K562 (cell line): ENCODE results near the gene BRPF1. TPM values are rescaled to one million over a fixed set of nuclear protein-coding genes. Genes with fewer than 3 reads are reported as not detected.
A peak's percentile ranks its signal among the peaks of the same experiment; 100 is the strongest.

ENCODE experiments used
- CBFA2T2 ChIP-seq: fragments of 450-650 bp; conservative IDR thresholded peaks from 2 replicates; pipeline ENCODE4 v1.6.1; 2017; ENCODE audit warnings: mild to moderate bottlenecking
- ERF ChIP-seq: fragments of 450-650 bp; formaldehyde crosslinking; IDR thresholded peaks from 2 replicates; pipeline ENCODE4 v1.4.0; 2020; ENCODE audit warnings: mild to moderate bottlenecking, mixed read lengths
- HDAC1 ChIP-seq, 2 experiments: fragments of 450-650 bp; IDR thresholded peaks; 2 replicates each; pipeline ENCODE4 v1.6.1; 2016 to 2017; ENCODE audit warnings: inconsistent platforms in 1 of 2, mild to moderate bottlenecking in 1 of 2, moderate library complexity in 1 of 2
- HDAC8 ChIP-seq: fragments of 450-650 bp; IDR thresholded peaks from 2 replicates; pipeline ENCODE4 v1.6.1; 2016; ENCODE audit warnings: mild to moderate bottlenecking, missing genetic modification characterization, moderate library complexity, missing compliant biosample characterization
- NR4A1 ChIP-seq, 2 experiments: fragments of 250-450 bp in 1 of 2; fragments of 450-650 bp in 1 of 2; sonication (Bioruptor Pico) in 1 of 2; IDR thresholded peaks; 2 replicates each; pipeline versions ENCODE4 v1.4.0 to v1.6.1; 2016 to 2020; ENCODE audit warnings: mild to moderate bottlenecking in 2 of 2, missing compliant biosample characterization in 1 of 2, missing genetic modification characterization in 1 of 2, moderate library complexity in 1 of 2
- POLR3G ChIP-seq: IDR thresholded peaks from 2 replicates; pipeline ENCODE4 v1.6.1; 2011; ENCODE audit not compliant: insufficient read length, insufficient replicate concordance; ENCODE audit errors: extremely low read depth
- TAF1 ChIP-seq: IDR thresholded peaks from 2 replicates; pipeline ENCODE4 v1.6.1; 2011; ENCODE audit warnings: mild to moderate bottlenecking, low read length, moderate library complexity; ENCODE audit not compliant: insufficient read depth, control insufficient read depth, severe bottlenecking; ENCODE audit errors: extremely low read depth
- ZNF77 ChIP-seq: fragments of 250-450 bp; sonication (Bioruptor Pico); IDR thresholded peaks from 2 replicates; pipeline ENCODE4 v1.5.0; 2020
- polyA plus RNA-seq, 8 experiments: library from polyadenylated mRNA; depleted of rRNA in 4 of 8; stranded (reverse) in 5 of 8; unstranded in 3 of 8; fragments of >200 nt; fragmentation: Nextera tagmentation in 2 of 8; fragmentation: Illumina TruSeq in 1 of 8; extraction: Ambion mirVana in 2 of 8; extraction: Trizol in 1 of 8; gene quantifications; 2 replicates each; pipeline versions ENCODE4 v1.2.1 to v1.2.3, GENCODE V29; 2011 to 2014; ENCODE audit warnings: inconsistent platforms in 1 of 8, missing spikeins in 1 of 8
- total RNA-seq, 7 experiments: library from RNA; depleted of rRNA in 6 of 7; stranded (reverse); fragments of >200 nt in 6 of 7; fragmentation: Illumina TruSeq in 2 of 7; extraction: Trizol in 2 of 7; gene quantifications; 2 replicates each; pipeline versions ENCODE4 v1.2.1 to v1.2.3, GENCODE V29; 2011 to 2021; ENCODE audit warnings: low replicate concordance in 1 of 7
- TF ChIP-seq, protein P1 (sequence below): sonication (generic); formaldehyde crosslinking; IDR thresholded peaks from 2 replicates; pipeline ENCODE4 v1.8.0; 2023; ENCODE audit warnings: mild to moderate bottlenecking, missing genetic modification reagents
- TF ChIP-seq, protein P2 (sequence below), 2 experiments: fragments of 450-650 bp; conservative IDR thresholded peaks; 2 replicates each; pipeline ENCODE4 v1.6.1; 2017; ENCODE audit warnings: mild to moderate bottlenecking in 2 of 2, moderate library complexity in 2 of 2
- TF ChIP-seq, protein P3 (sequence below): fragments of 450-650 bp; IDR thresholded peaks from 2 replicates; pipeline ENCODE4 v1.6.1; 2017; ENCODE audit warnings: antibody characterized with exemption, mild to moderate bottlenecking
- TF ChIP-seq, protein P4 (sequence below): fragments of 250-450 bp; sonication (Bioruptor Pico); IDR thresholded peaks from 2 replicates; pipeline ENCODE4 v1.5.1; 2021; ENCODE audit warnings: mild to moderate bottlenecking

The BRPF1 gene
- total and polyA plus RNA-seq, 9 of the 15 experiments (the other 6 are each of a cell fraction or from before 2014, with no cell fraction given) = 1.1 to 40.2 (median 23.5) TPM

DNA sequence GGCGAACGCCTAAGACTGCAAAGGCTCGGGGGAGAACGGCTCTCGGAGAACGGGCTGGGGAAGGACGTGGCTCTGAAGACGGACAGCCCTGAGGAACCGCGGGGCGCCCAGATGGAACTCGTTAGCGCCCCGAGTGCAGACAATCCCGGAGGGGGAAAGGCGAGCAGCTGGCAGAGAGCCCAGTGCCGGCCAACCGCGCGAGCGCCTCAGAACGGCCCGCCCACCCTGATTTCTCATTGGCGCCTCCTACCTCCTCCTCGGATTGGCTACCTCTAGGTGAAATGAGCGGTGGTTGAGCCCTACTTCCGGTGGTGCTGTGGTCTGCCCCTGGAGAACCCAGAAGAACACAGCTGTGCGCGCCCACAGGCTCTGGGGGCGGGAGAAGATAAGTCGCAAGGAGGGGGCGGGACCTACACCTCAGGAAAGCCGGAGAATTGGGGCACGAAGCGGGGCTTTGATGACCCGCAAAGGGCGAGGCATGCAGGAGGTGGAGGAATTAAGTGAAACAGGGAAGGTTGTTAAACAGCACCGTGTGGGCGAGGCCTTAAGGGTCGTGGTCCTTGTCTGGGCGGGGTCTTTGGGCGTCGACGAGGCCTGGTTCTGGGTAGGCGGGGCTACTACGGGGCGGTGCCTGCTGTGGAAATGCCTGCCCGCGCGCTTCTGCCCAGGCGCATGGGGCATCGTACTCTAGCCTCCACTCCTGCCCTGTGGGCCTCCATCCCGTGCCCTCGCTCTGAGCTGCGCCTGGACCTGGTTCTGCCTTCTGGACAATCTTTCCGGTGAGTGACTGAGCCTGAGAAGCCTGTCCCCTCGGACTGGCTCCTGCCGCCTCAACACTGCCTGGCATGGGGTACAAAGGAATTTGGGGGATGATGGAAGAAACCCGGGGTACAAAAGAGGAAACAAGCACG is 18.4 kb downstream of the BRPF1 start, which contains the start of gene OGG1 (continued):
- TF ChIP-seq, protein P1, sequence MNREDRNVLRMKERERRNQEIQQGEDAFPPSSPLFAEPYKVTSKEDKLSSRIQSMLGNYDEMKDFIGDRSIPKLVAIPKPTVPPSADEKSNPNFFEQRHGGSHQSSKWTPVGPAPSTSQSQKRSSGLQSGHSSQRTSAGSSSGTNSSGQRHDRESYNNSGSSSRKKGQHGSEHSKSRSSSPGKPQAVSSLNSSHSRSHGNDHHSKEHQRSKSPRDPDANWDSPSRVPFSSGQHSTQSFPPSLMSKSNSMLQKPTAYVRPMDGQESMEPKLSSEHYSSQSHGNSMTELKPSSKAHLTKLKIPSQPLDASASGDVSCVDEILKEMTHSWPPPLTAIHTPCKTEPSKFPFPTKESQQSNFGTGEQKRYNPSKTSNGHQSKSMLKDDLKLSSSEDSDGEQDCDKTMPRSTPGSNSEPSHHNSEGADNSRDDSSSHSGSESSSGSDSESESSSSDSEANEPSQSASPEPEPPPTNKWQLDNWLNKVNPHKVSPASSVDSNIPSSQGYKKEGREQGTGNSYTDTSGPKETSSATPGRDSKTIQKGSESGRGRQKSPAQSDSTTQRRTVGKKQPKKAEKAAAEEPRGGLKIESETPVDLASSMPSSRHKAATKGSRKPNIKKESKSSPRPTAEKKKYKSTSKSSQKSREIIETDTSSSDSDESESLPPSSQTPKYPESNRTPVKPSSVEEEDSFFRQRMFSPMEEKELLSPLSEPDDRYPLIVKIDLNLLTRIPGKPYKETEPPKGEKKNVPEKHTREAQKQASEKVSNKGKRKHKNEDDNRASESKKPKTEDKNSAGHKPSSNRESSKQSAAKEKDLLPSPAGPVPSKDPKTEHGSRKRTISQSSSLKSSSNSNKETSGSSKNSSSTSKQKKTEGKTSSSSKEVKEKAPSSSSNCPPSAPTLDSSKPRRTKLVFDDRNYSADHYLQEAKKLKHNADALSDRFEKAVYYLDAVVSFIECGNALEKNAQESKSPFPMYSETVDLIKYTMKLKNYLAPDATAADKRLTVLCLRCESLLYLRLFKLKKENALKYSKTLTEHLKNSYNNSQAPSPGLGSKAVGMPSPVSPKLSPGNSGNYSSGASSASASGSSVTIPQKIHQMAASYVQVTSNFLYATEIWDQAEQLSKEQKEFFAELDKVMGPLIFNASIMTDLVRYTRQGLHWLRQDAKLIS = peak; percentile 91
- no peak for TF ChIP-seq POLR3G
- no peak for TF ChIP-seq CBFA2T2
- TF ChIP-seq, protein P2, sequence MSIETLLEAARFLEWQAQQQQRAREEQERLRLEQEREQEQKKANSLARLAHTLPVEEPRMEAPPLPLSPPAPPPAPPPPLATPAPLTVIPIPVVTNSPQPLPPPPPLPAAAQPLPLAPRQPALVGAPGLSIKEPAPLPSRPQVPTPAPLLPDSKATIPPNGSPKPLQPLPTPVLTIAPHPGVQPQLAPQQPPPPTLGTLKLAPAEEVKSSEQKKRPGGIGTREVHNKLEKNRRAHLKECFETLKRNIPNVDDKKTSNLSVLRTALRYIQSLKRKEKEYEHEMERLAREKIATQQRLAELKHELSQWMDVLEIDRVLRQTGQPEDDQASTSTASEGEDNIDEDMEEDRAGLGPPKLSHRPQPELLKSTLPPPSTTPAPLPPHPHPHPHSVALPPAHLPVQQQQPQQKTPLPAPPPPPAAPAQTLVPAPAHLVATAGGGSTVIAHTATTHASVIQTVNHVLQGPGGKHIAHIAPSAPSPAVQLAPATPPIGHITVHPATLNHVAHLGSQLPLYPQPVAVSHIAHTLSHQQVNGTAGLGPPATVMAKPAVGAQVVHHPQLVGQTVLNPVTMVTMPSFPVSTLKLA (conservative IDR thresholded peaks at IDR 0.05) = peak; percentile 76 to 89
- TF ChIP-seq, protein P3, sequence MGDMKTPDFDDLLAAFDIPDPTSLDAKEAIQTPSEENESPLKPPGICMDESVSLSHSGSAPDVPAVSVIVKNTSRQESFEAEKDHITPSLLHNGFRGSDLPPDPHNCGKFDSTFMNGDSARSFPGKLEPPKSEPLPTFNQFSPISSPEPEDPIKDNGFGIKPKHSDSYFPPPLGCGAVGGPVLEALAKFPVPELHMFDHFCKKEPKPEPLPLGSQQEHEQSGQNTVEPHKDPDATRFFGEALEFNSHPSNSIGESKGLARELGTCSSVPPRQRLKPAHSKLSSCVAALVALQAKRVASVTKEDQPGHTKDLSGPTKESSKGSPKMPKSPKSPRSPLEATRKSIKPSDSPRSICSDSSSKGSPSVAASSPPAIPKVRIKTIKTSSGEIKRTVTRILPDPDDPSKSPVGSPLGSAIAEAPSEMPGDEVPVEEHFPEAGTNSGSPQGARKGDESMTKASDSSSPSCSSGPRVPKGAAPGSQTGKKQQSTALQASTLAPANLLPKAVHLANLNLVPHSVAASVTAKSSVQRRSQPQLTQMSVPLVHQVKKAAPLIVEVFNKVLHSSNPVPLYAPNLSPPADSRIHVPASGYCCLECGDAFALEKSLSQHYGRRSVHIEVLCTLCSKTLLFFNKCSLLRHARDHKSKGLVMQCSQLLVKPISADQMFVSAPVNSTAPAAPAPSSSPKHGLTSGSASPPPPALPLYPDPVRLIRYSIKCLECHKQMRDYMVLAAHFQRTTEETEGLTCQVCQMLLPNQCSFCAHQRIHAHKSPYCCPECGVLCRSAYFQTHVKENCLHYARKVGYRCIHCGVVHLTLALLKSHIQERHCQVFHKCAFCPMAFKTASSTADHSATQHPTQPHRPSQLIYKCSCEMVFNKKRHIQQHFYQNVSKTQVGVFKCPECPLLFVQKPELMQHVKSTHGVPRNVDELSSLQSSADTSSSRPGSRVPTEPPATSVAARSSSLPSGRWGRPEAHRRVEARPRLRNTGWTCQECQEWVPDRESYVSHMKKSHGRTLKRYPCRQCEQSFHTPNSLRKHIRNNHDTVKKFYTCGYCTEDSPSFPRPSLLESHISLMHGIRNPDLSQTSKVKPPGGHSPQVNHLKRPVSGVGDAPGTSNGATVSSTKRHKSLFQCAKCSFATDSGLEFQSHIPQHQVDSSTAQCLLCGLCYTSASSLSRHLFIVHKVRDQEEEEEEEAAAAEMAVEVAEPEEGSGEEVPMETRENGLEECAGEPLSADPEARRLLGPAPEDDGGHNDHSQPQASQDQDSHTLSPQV = no peak
- TF ChIP-seq TAF1 = peak; percentile 83
- no peak for TF ChIP-seq HDAC8 (tag)
- TF ChIP-seq ZNF77 (CRISPR knock-in tag) = no peak
- TF ChIP-seq, protein P4, sequence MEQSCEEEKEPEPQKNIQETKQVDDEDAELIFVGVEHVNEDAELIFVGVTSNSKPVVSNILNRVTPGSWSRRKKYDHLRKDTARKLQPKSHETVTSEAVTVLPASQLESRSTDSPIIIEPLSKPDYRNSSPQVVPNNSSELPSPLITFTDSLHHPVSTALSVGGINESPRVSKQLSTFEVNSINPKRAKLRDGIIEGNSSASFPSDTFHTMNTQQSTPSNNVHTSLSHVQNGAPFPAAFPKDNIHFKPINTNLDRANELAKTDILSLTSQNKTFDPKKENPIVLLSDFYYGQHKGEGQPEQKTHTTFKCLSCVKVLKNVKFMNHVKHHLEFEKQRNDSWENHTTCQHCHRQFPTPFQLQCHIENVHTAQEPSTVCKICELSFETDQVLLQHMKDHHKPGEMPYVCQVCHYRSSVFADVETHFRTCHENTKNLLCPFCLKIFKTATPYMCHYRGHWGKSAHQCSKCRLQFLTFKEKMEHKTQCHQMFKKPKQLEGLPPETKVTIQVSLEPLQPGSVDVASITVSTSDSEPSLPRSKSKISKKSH (CRISPR knock-in tag) = no peak
- TF ChIP-seq ERF = 0 out of 2 replicates have a peak, but pooled peaks have one; percentile 31
- TF ChIP-seq HDAC1 (IDR thresholded peaks at IDR 0.05) = peak in 1 of 2 experiments; percentile 87; a peak in 2 of 4 replicates
- TF ChIP-seq NR4A1 (CRISPR knock-in tag; IDR thresholded peaks at IDR 0.05) = no peak
- TF ChIP-seq NR4A1 (tag; IDR thresholded peaks at IDR 0.05) = no peak
